ENCODE measurements around the gene PPP3CB.
"Not testable (repeated sequence)": the region's sequence is repeated elsewhere in the genome, so short reads cannot be mapped to it uniquely, and the experiment has no call there.

Gene PPP3CB

GRCh38 chr10:73413528-73414229 lies 82.1 kb downstream of the PPP3CB start, which contains the start of gene ANXA7:
Gene ANXA7, minus strand, starts transcription at chr10:73414058. Its CDS starts 13,202 bp downstream, at chr10:73400856.
- DNase-seq, result peak; percentile 62

GRCh38 chr10:73413108-73413527 lies 82.7 kb downstream of the PPP3CB start:
- DNase-seq, result peak; percentile 34

GRCh38 chr10:73410897-73411296 lies 84.9 kb downstream of the PPP3CB start:
- no peak for DNase-seq

- no peak for DNase-seq
These were observed 86.8 kb downstream of the PPP3CB start for GRCh38 chr10:73408978-73409521.

- DNase-seq, result no peak
These were observed 87.8 kb downstream of the PPP3CB start for GRCh38 chr10:73408061-73408460.

GRCh38 chr10:73407495-73407894 lies 88.3 kb downstream of the PPP3CB start:
- DNase-seq, result no peak

- DNase-seq, result no peak
These were observed 89.0 kb downstream of the PPP3CB start for GRCh38 chr10:73406846-73407245.

GRCh38 chr10:73405556-73405955 lies 90.3 kb downstream of the PPP3CB start:
- no peak for DNase-seq

- DNase-seq, result no peak
These were observed 91.1 kb downstream of the PPP3CB start for GRCh38 chr10:73404690-73405089.

- DNase-seq, result no peak
These were observed 94.2 kb downstream of the PPP3CB start for GRCh38 chr10:73401636-73402035.

- DNase-seq, result no peak
These were observed 96.8 kb downstream of the PPP3CB start for GRCh38 chr10:73399063-73399462.

- no peak for DNase-seq
These were observed 97.8 kb downstream of the PPP3CB start for GRCh38 chr10:73398024-73398423.

- DNase-seq, result not testable (repeated sequence)
These were observed 101.5 kb downstream of the PPP3CB start for GRCh38 chr10:73394325-73394724.

- no peak for DNase-seq
These were observed 107.6 kb downstream of the PPP3CB start for GRCh38 chr10:73388228-73388627.

- no peak for DNase-seq
These were observed 109.2 kb downstream of the PPP3CB start for GRCh38 chr10:73386583-73386982.

Data from NCI-H526 treated with DMSO at 0.1 percent for 48 hours (cell line).